Stimulated activated CD8-positive, alpha-beta memory T cell treated with anti-CD3 and anti-CD28 coated beads, Interleukin-4, amount 100 ng/mL, for 1 hour (primary cell): Measurements from ENCODE around the gene MYH11.
"Not testable (repeated sequence)": the region's sequence is repeated elsewhere in the genome, so short reads cannot be mapped to it uniquely, and the experiment has no call there.

Experiments
- DNase-seq, 2 donors: peaks; one replicate each; pipeline ENCODE4 v3.0.0-alpha.2; 2020; ENCODE audit warnings: low read depth in 2 of 2, low spot score in 1 of 2

MYH11 gene

GRCh38 chr16:15879255-15879811, 22.5 kb upstream of the MYH11 start:
- DNase-seq = no peak

GRCh38 chr16:15876503-15876902, 19.7 kb upstream of the MYH11 start:
- no peak for DNase-seq

DNA sequence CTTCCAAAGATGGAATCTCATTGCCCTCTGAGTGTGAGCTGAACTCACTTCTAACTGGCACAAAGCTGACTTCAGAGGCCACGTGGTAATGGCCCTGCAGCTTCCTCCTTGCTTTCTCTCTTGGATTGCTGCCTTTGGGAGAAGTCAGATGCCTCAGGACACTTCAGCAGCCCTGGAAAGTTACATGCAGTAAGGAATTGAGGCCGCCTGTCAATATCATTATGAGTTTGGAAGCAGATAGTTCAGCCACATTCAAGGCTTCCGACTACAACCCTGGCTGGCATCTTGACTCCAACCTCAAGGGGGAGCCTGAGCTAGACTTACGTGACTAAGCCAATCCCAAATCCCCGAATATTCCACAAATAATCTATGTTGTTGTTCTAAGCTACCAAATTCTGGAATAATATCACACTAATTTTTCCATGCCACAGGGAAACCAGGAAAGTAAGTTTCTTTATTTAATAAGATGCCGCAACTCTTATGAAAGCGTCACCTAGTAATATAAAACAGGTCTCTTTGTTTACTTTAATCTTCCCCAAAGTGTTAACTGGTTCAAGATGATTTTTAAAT, 18.0 kb upstream of the MYH11 start:
- DNase-seq = no peak

- DNase-seq = no peak
Observed at GRCh38 chr16:15873737-15874136, 16.9 kb upstream of the MYH11 start.

DNA sequence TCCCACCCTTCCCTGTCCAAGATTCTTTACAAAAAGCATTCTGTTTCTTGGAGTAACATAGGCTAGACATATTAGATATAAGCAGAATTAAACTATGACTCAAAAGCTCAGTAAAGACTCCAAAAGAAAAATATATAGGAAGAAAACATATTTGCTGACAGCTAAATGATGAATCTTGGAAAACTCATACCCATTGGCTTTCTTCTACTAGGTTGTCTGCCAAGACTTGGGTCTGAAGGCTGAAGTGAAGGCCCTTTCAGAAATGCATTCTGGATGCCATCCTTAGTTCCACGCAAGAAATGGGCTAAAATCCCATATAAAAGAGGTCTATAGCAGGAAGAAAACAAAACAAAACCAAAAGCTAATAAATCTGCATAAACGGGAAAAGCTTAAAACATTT, 16.5 kb upstream of the MYH11 start:
- DNase-seq = no peak

GRCh38 chr16:15870011-15870410, 13.2 kb upstream of the MYH11 start:
- no peak for DNase-seq

DNA sequence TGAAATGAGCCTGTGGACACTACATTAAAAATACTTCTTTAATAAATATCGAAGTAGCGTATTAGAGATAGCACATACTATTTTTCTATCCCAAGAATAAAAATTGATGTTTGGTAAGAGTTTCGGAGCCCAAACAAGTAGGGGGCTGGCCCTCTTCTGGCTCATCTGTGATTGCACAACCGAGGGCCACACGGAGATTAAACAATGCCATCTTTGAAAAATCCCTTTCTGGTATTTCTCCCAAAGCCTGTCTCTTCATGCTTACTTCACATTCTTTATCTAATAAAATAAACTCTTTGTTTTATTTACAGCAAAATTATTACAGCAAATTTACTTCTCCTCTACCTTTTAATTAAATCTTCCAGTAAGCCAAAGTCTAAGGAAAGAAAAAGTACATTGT, 9.6 kb upstream of the MYH11 start:
- DNase-seq = no peak

DNA sequence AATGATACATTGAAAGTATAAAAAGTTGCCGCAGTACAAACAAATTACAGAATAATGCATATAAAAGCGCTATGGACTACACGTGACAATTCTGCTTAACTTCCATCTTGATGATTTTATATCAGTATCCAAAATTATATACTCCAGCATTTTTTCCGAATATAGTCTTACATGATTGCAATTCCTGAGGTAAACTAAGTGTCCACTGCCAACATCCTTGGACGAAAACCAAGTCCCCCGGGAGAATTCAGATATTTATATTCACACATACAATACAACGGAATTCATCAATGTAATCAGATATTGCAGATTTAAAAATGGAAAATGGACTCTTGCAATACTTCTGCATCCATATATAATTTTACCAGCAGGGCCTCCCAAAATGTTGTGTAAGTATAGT, 8.9 kb upstream of the MYH11 start:
- no peak for DNase-seq

DNA sequence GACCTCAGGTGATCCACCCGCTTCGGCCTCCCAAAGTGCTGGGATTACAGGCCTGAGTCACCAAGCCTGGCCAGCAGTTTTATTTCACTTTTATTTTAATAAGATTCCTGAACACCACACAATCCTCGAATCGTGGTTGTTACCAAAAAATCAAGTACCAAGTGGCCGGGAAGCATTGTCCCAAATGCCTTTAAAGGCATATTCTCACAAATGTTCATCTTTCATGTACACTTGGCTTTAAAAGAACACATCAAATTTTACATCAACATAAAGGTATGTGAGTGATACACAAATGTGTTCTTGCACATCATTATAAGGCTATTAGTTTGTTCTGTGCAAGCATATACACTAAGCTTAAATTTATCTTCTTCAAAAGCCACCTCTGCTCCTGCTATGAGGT, 8.1 kb upstream of the MYH11 start:
- DNase-seq = no peak

DNA sequence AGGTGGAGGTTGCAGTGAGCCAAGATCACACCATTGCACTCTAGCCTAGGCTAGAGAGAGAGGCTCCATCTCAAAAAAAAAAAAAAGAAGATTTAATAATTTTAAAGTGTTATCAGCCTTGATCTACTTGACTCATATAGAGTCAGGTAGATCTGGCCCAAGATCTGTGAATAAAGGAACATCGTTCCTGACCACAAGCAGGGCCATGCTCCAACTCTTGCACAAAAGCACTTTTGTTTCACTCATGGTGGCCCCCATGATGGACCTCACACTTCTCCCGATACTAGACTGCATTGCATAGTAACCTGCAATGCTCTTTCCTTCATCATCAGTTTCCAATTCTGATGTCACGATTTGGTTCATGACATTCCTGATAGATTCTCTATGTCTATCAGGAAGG, 5.2 kb upstream of the MYH11 start:
- DNase-seq = no peak

DNA sequence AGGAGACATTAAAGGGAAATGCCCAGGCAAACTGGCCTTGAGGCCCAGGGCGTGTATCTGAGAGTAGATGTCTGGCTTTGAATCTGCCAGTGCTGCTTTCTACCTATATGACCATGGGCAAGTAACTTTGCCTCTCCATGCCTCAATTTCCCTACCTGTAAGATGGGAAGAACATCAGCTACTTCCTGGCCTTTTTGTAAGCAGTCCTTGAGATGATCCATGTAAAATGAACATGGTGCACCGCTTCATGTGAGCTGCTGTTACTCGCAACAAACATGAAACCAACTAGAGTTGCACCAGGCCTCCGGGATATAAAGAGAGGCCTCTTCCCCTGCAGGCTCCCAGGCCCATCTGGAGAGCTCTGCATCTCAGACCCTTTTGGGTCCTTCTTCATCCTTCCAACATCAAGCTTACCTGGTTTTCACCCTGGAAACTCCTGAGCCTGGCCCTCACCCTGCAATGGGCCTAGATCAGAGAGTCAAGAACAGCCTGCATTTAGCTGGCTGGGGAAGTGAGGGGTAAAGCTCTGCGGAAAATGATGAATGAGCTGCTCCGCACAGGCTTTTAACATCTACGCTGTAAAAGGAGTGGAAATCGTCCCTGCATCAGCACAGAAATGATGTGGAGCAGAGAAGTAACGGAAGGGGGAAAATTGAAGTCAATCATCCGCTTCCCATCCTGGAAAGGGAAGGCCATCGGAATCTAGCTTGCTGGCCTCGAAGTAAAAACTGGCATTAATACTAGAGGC, 2.3 kb upstream of the MYH11 start:
- no peak for DNase-seq

DNA sequence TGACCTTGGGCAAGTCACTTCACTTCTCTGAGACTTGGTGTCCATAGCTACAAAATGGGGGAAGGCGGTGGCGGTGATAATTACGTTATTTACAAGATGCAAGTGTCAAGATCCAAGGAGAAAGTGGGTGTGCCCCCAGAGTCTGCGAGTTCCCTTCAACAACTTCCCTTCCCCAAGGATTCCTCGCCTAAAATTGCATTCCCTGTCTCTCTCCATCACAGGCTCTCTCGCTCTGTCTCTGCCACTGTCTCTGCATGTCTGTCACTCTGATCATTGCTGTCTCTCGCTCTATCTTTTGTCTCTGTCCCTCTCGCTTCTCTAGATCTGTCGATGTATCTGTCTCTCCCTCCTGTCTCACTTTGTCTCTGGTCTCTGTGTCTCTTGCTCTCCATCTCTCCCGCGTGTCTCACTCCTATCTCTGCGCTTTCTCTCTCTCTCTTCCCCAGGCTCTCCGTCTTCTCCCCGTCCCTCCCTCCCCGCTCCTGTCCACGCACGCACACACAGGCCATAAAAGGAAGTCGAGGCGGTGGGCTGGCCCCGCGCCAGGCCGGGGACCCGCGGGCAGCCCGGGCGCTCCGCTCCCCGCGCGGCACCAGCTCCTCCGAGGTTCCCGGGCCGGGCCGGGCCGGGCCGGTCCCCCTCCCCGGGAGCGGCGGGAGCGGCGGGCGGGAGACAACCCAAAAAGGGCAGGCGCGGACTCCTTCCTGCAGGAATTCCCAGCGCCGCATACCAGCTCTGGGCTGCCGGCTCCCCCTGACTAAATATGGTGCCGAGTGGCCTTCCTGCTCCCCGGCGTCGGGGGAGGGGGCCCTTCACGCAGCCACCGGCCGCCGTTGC, 1.1 kb upstream of the MYH11 start:
- no peak for DNase-seq

GRCh38 chr16:15856182-15856581, 646 bp downstream of the MYH11 start:
- DNase-seq = no peak

DNA sequence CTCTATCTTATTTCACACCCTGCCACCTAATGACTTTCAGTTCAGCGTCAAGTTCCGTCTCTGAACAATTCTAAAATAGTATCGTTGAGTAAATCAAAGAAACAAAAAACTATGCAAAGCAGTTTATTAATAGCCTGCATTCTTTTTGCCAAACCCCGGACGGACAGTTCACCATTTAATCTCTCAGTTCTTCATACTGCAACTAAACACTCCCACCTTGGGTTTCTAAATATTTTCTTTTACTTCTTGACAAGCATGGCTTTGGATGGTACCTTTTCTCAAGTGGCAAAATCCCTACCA, 1.2 kb downstream of the MYH11 start:
- no peak for DNase-seq

DNA sequence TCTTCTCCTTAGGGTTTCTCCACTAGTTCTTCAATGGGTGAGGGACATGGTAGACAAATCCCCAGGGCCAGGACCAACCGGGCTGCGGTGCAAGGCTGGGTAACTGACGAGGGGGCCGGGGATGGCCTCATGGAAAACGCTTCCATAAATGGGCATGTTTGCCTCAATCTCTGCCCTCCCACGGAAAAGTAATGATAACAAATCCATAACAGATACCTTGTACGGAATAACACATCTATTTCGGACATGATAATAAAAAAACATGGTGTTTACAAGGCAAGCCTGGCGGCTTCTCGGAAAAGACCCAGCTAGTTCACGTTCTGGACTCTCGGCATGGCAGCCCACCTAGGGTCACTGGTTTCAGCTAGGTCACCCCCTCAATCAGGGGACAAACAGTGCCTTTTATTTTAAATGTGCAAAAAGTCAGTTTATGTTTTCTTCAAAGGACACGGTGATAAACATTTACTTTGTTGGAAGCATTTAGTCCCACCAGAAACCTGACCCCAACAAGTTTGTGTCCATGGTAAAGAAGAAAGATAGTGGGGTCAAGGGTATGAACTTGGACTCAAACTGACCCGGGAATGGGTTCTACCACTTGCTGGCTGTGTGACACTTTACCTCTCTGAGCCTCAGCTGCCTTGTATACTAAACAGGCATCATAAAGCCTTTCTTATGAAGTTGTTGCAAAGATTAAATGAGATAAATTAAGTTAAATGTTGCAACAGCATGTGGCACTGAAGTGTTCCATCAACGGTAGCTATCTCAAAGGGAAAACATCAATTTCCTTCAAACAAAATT, 1.7 kb downstream of the MYH11 start:
- DNase-seq = no peak

- DNase-seq = no peak
Observed at GRCh38 chr16:15854061-15854460, 2.8 kb downstream of the MYH11 start.

- DNase-seq = no peak
Observed at GRCh38 chr16:15853021-15853420, 3.8 kb downstream of the MYH11 start.

DNA sequence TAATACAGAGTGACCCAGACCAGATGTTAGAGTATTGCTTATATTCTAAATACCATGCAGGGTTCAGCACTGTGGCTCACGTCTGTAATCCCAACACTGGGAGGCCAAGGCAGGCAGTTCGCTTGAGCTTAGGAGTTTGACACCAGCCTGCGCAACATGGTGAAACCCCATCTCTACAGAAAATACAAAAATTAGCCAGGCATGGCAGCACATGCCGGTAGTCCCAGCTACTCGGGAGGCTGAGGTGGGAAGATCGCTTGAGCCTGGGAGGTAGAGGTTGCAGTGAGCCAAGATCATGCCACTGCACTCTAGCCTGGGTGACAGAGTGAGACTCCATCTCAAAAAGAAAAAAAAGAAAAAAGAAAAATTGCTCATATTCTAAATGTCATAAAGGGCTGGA, 6.3 kb downstream of the MYH11 start:
- not testable (repeated sequence) for DNase-seq

DNA sequence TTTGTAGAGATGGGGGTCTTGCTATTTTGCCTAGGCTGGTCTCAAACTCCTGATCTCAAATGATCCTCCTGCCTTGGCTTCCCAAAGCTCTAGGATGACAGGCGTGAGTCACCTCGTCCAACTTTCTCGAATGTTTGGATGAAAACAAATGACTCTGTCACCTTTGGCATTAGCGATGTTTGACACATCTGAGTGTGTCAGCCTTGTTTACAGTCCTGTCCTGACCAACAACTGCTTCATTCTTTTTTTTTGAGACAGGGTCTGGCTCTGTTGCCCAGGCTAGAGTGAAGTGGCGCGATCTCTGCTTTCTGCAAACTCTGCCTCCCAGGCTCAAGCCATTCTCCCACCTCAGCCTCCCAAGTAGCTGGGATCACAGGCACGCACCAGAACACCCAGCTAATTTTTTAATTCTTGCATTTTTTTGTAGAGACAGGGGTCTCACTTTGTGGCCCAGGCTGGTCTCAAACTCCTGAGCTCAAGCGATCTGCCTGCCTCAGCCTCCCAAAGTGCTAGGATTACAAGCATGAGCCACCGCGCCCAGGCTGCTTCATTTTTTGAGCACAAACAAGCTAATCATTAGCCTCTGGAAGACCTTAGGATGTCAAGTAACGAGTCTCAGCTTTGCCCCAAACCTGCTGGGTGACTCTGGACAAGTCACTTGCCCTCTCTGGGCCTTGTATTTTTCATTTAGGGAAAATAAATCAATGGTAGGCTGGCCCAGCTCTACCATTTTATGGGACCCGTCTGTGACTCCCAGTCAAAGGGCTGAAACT, 7.4 kb downstream of the MYH11 start:
- DNase-seq = no peak

DNA sequence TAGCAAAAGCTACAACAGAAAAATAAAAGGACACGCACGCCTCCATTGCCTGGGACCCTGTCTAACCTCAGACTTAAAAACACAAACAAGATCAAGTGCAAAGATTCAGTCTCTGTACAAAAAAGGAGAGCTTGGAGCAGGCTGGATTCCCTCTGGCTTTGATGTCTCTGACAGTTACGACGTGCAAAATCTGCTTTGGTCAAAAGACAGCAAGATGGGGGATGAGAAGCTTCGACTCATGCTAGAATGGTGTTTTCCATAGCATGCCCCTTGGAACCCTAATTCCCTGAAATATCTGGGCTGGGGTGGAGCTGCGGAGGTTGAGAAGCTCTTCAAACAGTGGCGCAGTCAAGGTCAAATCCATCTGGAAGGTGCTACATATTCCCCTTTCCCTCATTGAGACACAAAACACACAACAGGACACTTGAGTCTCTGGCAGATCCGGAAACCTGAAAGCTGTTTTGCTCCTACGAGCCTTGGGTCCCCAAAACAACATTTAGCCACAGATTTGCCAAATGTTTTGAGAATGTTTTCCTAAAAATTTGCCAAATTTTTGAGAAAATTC, 9.1 kb downstream of the MYH11 start:
- no peak for DNase-seq
